Colonic mucosa (tissue), 4 donors: Measurements from ENCODE around the gene TTN. TPM values are rescaled to one million over a fixed set of nuclear protein-coding genes. Genes with fewer than 3 reads are reported as not detected.

Experiments used
- DNase-seq: peaks from one replicate; pipeline ENCODE4 v3.0.0-alpha.2; 2020
- H3K27ac ChIP-seq: fragments of 200-600 bp; one replicate; pipeline ENCODE4 v1.8.0; 2021
- H3K27me3 ChIP-seq: fragments of 200-600 bp; one replicate; pipeline ENCODE4 v1.8.0; 2021
- H3K36me3 ChIP-seq: fragments of 200-600 bp; one replicate; pipeline ENCODE4 v1.8.0; 2021
- H3K4me1 ChIP-seq: fragments of 200-600 bp; one replicate; pipeline ENCODE4 v1.8.0; 2021; ENCODE audit warnings: mild to moderate bottlenecking
- H3K4me3 ChIP-seq: fragments of 200-600 bp; one replicate; pipeline ENCODE4 v1.8.0; 2021
- H3K9ac ChIP-seq, 2 donors: one replicate each; pipeline ENCODE4 v1.7.0; 2013; ENCODE audit warnings: control low read depth in 2 of 2, low read depth in 2 of 2, low read length in 2 of 2
- H3K9me3 ChIP-seq: fragments of 200-600 bp; one replicate; pipeline ENCODE4 v1.8.0; 2021
- CTCF ChIP-seq: fragments of 200-600 bp; IDR thresholded peaks from one replicate; pipeline ENCODE4 v1.8.0; 2022; ENCODE audit warnings: antibody characterized with exemption, mild to moderate bottlenecking
- intact Hi-C: fragments of 100-400 bp; cut with DNase I; formaldehyde crosslinking; loops from one replicate; pipeline ENCODE4 v1.14.1; 2022
- total RNA-seq, 2 donors: library from RNA; stranded (reverse); fragmentation: NEBNext Ultra II Directional in 1 of 2; extraction: Animal tissue kit (Norgen Biotek cat#: 25700) in 1 of 2; gene quantifications; one replicate each; pipeline ENCODE4 v1.2.1, GENCODE V29; 2021
- donor health status: healthy.
- donor health status: DM: no; HTN: no; CAD: no.
- donor health status: DM: no; HTN: no; CAD: no.

Gene TTN
- total RNA-seq, 2 donors from 2014 or later, result 0.99 to 1.8 TPM

- H3K9ac ChIP-seq, result no peak overlapping the region
These were observed 114.4 kb downstream of the TTN start for GRCh38 chr2:178692845-178693244.

GRCh38 chr2:178689808-178690207 is 117.4 kb downstream of the TTN start:
- no peak overlapping the region for H3K9ac ChIP-seq
- intact Hi-C loops, result no loop called here
- H3K4me1 ChIP-seq, result no peaks in the 10 kb centered on the region
- H3K27ac ChIP-seq, result no peak overlapping the region
- H3K36me3 ChIP-seq, result no peaks in the 10 kb centered on the region
- H3K27me3 ChIP-seq, result no peaks in the 10 kb centered on the region
- H3K9me3 ChIP-seq, result no peaks in the 10 kb centered on the region
- no peak for TF ChIP-seq CTCF
- H3K4me3 ChIP-seq, result no peak overlapping the region
- no peak for DNase-seq

More at GRCh38 chr2:178692845-178693244, 114.4 kb downstream of the TTN start:
- Histone ChIP-seq H3K36me3 (no peaks in the 10 kb centered on the region), H3K9me3 (no peaks in the 10 kb centered on the region), H3K27ac (no peak overlapping the region), H3K4me3 (no peak overlapping the region), H3K27me3 (no peaks in the 10 kb centered on the region), H3K4me1 (no peaks in the 10 kb centered on the region)
- no peak for TF ChIP-seq CTCF
- no peak for DNase-seq
- intact Hi-C loops, result no loop called here

GRCh38 chr2:178683877-178684276 is 123.3 kb downstream of the TTN start:
- no peak for TF ChIP-seq CTCF
- DNase-seq, result no peak
- no peak overlapping the region for H3K27ac ChIP-seq
- no peaks in the 10 kb centered on the region for H3K36me3 ChIP-seq
- no peaks in the 10 kb centered on the region for H3K27me3 ChIP-seq
- no peak overlapping the region for H3K9ac ChIP-seq
- no peak overlapping the region for H3K4me3 ChIP-seq
- no peaks in the 10 kb centered on the region for H3K4me1 ChIP-seq
- intact Hi-C loops, result no loop called here
- no peaks in the 10 kb centered on the region for H3K9me3 ChIP-seq

GRCh38 chr2:178681081-178681480 is 126.1 kb downstream of the TTN start:
- H3K9ac ChIP-seq, result no peak overlapping the region
- TF ChIP-seq CTCF, result no peak
- DNase-seq, result no peak
- no peak overlapping the region for H3K4me3 ChIP-seq
- no peaks in the 10 kb centered on the region for H3K27me3 ChIP-seq
- no peaks in the 10 kb centered on the region for H3K36me3 ChIP-seq
- H3K27ac ChIP-seq, result no peak overlapping the region
- no peaks in the 10 kb centered on the region for H3K4me1 ChIP-seq
- H3K9me3 ChIP-seq, result no peaks in the 10 kb centered on the region
- intact Hi-C loops, result no loop called here

- no peak overlapping the region for H3K4me3 ChIP-seq
- DNase-seq, result no peak
- no peak for TF ChIP-seq CTCF
- intact Hi-C loops, result no loop called here
- H3K36me3 ChIP-seq, result no peaks in the 10 kb centered on the region
- no peaks in the 10 kb centered on the region for H3K27me3 ChIP-seq
- no peaks in the 10 kb centered on the region for H3K9me3 ChIP-seq
- no peaks in the 10 kb centered on the region for H3K4me1 ChIP-seq
- no peak overlapping the region for H3K9ac ChIP-seq
- H3K27ac ChIP-seq, result no peak overlapping the region
These were observed 127.3 kb downstream of the TTN start for GRCh38 chr2:178679891-178680290.

GRCh38 chr2:178677599-178677998 is 129.6 kb downstream of the TTN start:
- no peak for DNase-seq
- Histone ChIP-seq H3K9ac (no peak overlapping the region), H3K36me3 (no peaks in the 10 kb centered on the region), H3K9me3 (no peaks in the 10 kb centered on the region), H3K4me3 (no peak overlapping the region), H3K27me3 (no peaks in the 10 kb centered on the region), H3K27ac (no peak overlapping the region), H3K4me1 (no peaks in the 10 kb centered on the region)
- intact Hi-C loops, result no loop called here
- no peak for TF ChIP-seq CTCF
